SIG-M5 treated with dmso at 0.1 percent for 504 hours (cell line): ENCODE results near the gene AFF2.
"Not testable (repeated sequence)": the region's sequence is repeated elsewhere in the genome, so short reads cannot be mapped to it uniquely, and the experiment has no call there.

Experiments
- DNase-seq: peaks from one replicate; lab custom pipeline; 2025; ENCODE audit not compliant: unreplicated experiment; lab: John Stamatoyannopoulos, UW

AFF2 gene

GRCh38 chrX:148823986-148824385, 323.6 kb downstream of the AFF2 start:
- DNase-seq = no peak

- no peak for DNase-seq
Measured at GRCh38 chrX:148825696-148826095, 325.3 kb downstream of the AFF2 start.

GRCh38 chrX:148836741-148837140, 336.3 kb downstream of the AFF2 start:
- DNase-seq = no peak

- no peak for DNase-seq
Measured at GRCh38 chrX:148850631-148851030, 350.2 kb downstream of the AFF2 start.

GRCh38 chrX:148854306-148854705, 353.9 kb downstream of the AFF2 start:
- DNase-seq = no peak

- no peak for DNase-seq
Measured at GRCh38 chrX:148856505-148856904, 356.1 kb downstream of the AFF2 start.

- no peak for DNase-seq
Measured at GRCh38 chrX:148865277-148866210, 365.1 kb downstream of the AFF2 start.

GRCh38 chrX:148867596-148867995, 367.2 kb downstream of the AFF2 start:
- DNase-seq = no peak

- no peak for DNase-seq
Measured at GRCh38 chrX:148871422-148872160, 371.2 kb downstream of the AFF2 start.

- DNase-seq = no peak
Measured at GRCh38 chrX:148872161-148872535, 371.7 kb downstream of the AFF2 start.

GRCh38 chrX:148872881-148873280, 372.5 kb downstream of the AFF2 start:
- DNase-seq = no peak

GRCh38 chrX:148874636-148875246, 374.3 kb downstream of the AFF2 start:
- DNase-seq = no peak

- no peak for DNase-seq
Measured at GRCh38 chrX:148878371-148878770, 378.0 kb downstream of the AFF2 start.

- DNase-seq = no peak
Measured at GRCh38 chrX:148885203-148885602, 384.8 kb downstream of the AFF2 start.

- no peak for DNase-seq
Measured at GRCh38 chrX:148893395-148893794, 393.0 kb downstream of the AFF2 start.

- DNase-seq = no peak
Measured at GRCh38 chrX:148902581-148902980, 402.2 kb downstream of the AFF2 start.

- no peak for DNase-seq
Measured at GRCh38 chrX:148903176-148903575, 402.8 kb downstream of the AFF2 start.

GRCh38 chrX:148904421-148905111, 404.1 kb downstream of the AFF2 start:
- no peak for DNase-seq

- DNase-seq = no peak
Measured at GRCh38 chrX:148905400-148905799, 405.0 kb downstream of the AFF2 start.

- DNase-seq = not testable (repeated sequence)
Measured at GRCh38 chrX:148906628-148907027, 406.2 kb downstream of the AFF2 start.

- no peak for DNase-seq
Measured at GRCh38 chrX:148909758-148910157, 409.3 kb downstream of the AFF2 start.
